Thoracic aorta (tissue), 2 donors: ENCODE results near the gene ZNF783. TPM values are rescaled to one million over a fixed set of nuclear protein-coding genes. Genes with fewer than 3 reads are reported as not detected.

ENCODE experiments used
- ATAC-seq: fragments of 150-250 bp; one replicate; pipeline ENCODE4 v1.8.0; 2017; ENCODE audit warnings: low read depth; ENCODE audit not compliant: insufficient number of reproducible peaks, low FRiP score
- DNase-seq: peaks from one replicate; pipeline ENCODE4 v3.0.0-alpha.2; 2020; ENCODE audit warnings: low spot score
- H3K27ac ChIP-seq, 2 donors: fragments of 200-600 bp; sonication (generic); 1 replicate in 1 of 2; 2 replicates in 1 of 2; pipeline ENCODE4 v1.5.1; 2016; ENCODE audit warnings: mild to moderate bottlenecking in 2 of 2, moderate library complexity in 2 of 2
- H3K27me3 ChIP-seq: fragments of 200-600 bp; sonication (generic); replicated peaks from 2 replicates; pipeline ENCODE4 v1.6.0; 2016; ENCODE audit warnings: mild to moderate bottlenecking; ENCODE audit not compliant: insufficient read depth
- H3K36me3 ChIP-seq: fragments of 200-600 bp; sonication (generic); one replicate; pipeline ENCODE4 v1.5.1; 2016
- H3K4me1 ChIP-seq, 2 donors: fragments of 200-600 bp; sonication (generic); 1 replicate in 1 of 2; 2 replicates in 1 of 2; pipeline versions ENCODE4 v1.5.1 to v1.6.0; 2016; ENCODE audit warnings: low read depth in 2 of 2, mild to moderate bottlenecking in 1 of 2; ENCODE audit not compliant: control insufficient read depth in 1 of 2
- H3K4me3 ChIP-seq: fragments of 200-600 bp; sonication (generic); 2 replicates; pipeline ENCODE4 v1.5.1; 2016; ENCODE audit warnings: mild to moderate bottlenecking
- H3K9me3 ChIP-seq: fragments of 200-600 bp; sonication (generic); 2 replicates; pipeline ENCODE4 v1.5.1; 2016
- total RNA-seq, 2 donors: library from RNA; depleted of rRNA; stranded (reverse); fragments of >200 nt; gene quantifications; one replicate each; pipeline versions ENCODE4 v1.1.0 to v1.2.3, GENCODE V29; 2016
- TF ChIP-seq, protein P1 (sequence below): fragments of 200-600 bp; sonication (generic); IDR thresholded peaks from one replicate; pipeline ENCODE4 v1.5.1; 2019; ENCODE audit warnings: antibody characterized with exemption

Gene ZNF783
- total RNA-seq, 2 donors from 2014 or later: 23.6 to 28.9 TPM

GRCh38 chr7:149218469-149219420 lies 43.3 kb upstream of the ZNF783 start:
- DNase-seq: no peak
- peaks cover 64% of the 10 kb centered on the region for H3K36me3 ChIP-seq

GRCh38 chr7:149220534-149220933 lies 41.5 kb upstream of the ZNF783 start:
- TF ChIP-seq, protein P1, sequence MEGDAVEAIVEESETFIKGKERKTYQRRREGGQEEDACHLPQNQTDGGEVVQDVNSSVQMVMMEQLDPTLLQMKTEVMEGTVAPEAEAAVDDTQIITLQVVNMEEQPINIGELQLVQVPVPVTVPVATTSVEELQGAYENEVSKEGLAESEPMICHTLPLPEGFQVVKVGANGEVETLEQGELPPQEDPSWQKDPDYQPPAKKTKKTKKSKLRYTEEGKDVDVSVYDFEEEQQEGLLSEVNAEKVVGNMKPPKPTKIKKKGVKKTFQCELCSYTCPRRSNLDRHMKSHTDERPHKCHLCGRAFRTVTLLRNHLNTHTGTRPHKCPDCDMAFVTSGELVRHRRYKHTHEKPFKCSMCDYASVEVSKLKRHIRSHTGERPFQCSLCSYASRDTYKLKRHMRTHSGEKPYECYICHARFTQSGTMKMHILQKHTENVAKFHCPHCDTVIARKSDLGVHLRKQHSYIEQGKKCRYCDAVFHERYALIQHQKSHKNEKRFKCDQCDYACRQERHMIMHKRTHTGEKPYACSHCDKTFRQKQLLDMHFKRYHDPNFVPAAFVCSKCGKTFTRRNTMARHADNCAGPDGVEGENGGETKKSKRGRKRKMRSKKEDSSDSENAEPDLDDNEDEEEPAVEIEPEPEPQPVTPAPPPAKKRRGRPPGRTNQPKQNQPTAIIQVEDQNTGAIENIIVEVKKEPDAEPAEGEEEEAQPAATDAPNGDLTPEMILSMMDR: no peak
- DNase-seq (no peak), ATAC-seq (no peak)
- H3K4me3 ChIP-seq: no peak overlapping the region
- H3K4me1 ChIP-seq: no peaks in the 10 kb centered on the region
- H3K27ac ChIP-seq: no peak overlapping the region
- H3K27me3 ChIP-seq: no peaks in the 10 kb centered on the region
- H3K36me3 ChIP-seq: peaks cover 59% of the 10 kb centered on the region
- no peaks in the 10 kb centered on the region for H3K9me3 ChIP-seq

More at GRCh38 chr7:149218469-149219420, 43.3 kb upstream of the ZNF783 start:
- H3K4me1 ChIP-seq: no peaks in the 10 kb centered on the region
- TF ChIP-seq, protein P1: no peak
- H3K27ac ChIP-seq: no peak overlapping the region
- ATAC-seq: no peak
- no peaks in the 10 kb centered on the region for H3K27me3 ChIP-seq
- no peaks in the 10 kb centered on the region for H3K9me3 ChIP-seq
- H3K4me3 ChIP-seq: no peak overlapping the region

GRCh38 chr7:149223176-149223575 lies 38.8 kb upstream of the ZNF783 start:
- no peaks in the 10 kb centered on the region for H3K4me1 ChIP-seq
- no peak overlapping the region for H3K27ac ChIP-seq
- H3K27me3 ChIP-seq: no peaks in the 10 kb centered on the region
- TF ChIP-seq, protein P1: no peak
- ATAC-seq (no peak), DNase-seq (no peak)
- H3K9me3 ChIP-seq: no peaks in the 10 kb centered on the region
- H3K36me3 ChIP-seq: peaks cover 40% of the 10 kb centered on the region
- no peak overlapping the region for H3K4me3 ChIP-seq

DNA sequence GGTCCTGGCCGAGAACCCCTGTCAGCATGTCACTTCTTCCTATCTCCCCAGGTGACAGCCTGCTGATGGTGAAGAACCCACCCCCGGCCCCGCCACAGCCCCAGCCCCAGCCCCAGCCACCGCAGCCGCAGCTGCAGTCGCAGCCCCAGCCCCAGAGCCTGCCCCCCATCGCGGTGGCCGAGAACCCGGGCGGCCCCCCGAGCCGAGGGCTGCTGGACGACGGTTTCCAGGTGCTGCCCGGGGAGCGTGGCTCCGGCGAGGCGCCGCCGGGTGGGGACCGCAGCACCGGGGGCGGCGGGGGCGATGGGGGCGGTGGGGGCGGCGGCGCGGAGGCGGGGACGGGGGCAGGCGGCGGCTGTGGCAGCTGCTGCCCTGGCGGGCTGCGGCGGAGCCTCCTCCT lies 38.2 kb upstream of the ZNF783 start:
- Histone ChIP-seq H3K36me3 (peaks cover 35% of the 10 kb centered on the region), H3K27ac (no peak overlapping the region), H3K4me3 (no peak overlapping the region), H3K27me3 (no peaks in the 10 kb centered on the region), H3K9me3 (no peaks in the 10 kb centered on the region), H3K4me1 (no peaks in the 10 kb centered on the region)
- no peak for DNase-seq
- no peak for ATAC-seq
- TF ChIP-seq, protein P1: no peak

DNA sequence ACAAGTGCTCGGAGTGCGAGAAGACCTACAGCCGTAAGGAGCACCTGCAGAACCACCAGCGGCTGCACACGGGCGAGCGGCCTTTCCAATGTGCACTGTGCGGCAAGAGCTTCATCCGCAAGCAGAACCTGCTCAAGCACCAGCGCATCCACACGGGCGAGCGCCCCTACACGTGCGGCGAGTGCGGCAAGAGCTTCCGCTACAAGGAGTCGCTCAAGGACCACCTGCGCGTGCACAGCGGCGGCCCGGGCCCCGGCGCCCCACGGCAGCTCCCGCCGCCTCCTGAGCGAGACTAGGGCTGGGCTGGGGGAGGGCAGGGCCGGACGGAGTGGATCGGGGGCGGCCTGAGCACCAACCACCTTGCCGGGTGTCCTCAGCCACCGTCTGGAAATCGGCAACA lies 37.6 kb upstream of the ZNF783 start:
- TF ChIP-seq, protein P1: no peak
- Histone ChIP-seq H3K4me3 (no peak overlapping the region), H3K9me3 (no peaks in the 10 kb centered on the region), H3K36me3 (peaks cover 29% of the 10 kb centered on the region), H3K27me3 (no peaks in the 10 kb centered on the region), H3K27ac (no peak overlapping the region), H3K4me1 (no peaks in the 10 kb centered on the region)
- ATAC-seq: no peak
- no peak for DNase-seq
